Embryonic facial prominence (tissue), 1 donor: ENCODE measurements around the gene NMUR2.

Experiments
- DNase-seq: peaks from one replicate; pipeline ENCODE4 v3.0.0-alpha.2; 2016; ENCODE audit errors: extremely low spot score

NMUR2 gene, protein sequence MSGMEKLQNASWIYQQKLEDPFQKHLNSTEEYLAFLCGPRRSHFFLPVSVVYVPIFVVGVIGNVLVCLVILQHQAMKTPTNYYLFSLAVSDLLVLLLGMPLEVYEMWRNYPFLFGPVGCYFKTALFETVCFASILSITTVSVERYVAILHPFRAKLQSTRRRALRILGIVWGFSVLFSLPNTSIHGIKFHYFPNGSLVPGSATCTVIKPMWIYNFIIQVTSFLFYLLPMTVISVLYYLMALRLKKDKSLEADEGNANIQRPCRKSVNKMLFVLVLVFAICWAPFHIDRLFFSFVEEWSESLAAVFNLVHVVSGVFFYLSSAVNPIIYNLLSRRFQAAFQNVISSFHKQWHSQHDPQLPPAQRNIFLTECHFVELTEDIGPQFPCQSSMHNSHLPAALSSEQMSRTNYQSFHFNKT

GRCh38 chr5:152405145-152405544 is at the start of gene NMUR2:
Gene NMUR2, minus strand, starts transcription at chr5:152405279. Its CDS starts 166 bp downstream, at chr5:152405113.
- DNase-seq, result no peak

DNA sequence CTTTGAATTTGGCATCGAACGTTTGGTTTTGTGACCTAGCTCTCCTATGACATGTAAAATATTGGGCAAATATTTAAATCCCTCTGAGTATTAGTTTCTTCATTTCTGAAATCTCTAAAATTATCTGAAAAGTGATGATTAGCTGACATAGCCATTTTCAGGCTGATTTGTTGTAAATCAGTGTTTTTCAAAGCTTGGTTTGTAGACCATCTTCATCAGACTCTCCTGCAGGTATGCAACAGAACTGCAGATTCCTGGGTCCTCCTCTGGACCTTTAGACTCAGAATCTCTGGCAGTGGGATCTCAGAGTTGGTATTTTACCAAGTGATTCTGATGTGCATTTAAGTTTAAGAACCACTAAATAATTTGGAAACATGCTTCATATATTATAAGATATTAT is 38.9 kb upstream of the NMUR2 start:
- DNase-seq, result no peak

GRCh38 chr5:152439791-152440190 is 34.7 kb upstream of the NMUR2 start:
- no peak for DNase-seq

- no peak for DNase-seq
Measured at GRCh38 chr5:152437866-152438265, 32.8 kb upstream of the NMUR2 start.

- no peak for DNase-seq
Measured at GRCh38 chr5:152427721-152428120, 22.6 kb upstream of the NMUR2 start.

GRCh38 chr5:152425083-152425482 is 20.0 kb upstream of the NMUR2 start:
- DNase-seq, result no peak

DNA sequence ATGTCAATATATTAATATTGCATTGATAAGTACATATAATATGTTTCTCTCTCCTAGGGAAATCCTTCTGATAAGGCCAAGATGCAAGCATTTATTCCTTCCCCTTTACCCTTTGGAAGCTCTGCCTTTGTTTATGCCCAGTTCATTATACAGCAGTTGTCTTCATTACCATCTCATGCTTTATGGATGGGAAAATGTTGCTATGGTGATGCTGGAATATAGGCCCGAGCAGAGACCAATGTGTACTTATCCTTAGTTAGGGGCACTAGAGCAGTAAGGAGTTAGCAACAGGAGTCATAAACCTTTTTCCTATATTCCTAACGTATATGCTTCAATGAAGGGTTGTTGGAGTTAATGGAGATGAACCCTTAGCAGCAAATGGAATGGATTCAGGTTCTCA is 19.4 kb upstream of the NMUR2 start:
- no peak for DNase-seq

DNA sequence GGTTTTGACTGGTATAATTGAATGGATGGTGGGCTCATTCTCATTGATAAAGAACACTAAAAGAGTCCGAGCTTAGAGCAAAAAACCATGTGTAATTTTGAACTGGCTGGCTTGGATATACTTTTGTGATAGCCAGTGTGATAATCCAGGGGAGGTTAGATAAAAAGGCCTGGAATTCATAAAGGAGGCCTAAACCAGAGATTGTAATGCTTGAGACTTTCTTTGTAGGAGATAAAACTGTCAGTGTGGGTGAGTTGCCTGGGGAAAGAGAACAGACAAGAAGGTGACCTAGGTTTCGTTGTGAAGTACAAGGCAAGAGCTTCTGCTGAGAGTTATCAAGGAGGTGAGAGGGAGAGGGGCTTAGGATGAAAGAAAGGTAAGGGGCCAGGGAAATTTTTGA is 17.0 kb upstream of the NMUR2 start:
- DNase-seq, result no peak

DNA sequence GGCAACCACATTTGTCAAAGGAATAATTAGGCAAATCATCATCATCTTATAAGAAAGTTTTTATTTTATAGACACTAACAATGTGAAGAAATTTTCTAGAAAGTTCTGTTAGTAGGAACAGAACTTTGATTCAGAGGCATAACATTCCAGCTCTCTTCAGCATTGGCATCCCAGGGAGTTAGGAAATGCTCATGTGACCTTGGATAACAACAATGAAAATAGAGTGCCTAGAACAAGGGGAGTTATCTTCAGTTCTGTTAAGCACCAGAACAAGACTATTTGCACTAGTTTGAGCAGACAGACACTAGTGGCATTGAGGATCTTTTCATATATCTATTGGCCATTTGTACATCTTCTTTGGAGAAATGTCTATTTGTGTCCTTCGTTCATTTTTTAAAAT is 7.0 kb upstream of the NMUR2 start:
- no peak for DNase-seq

DNA sequence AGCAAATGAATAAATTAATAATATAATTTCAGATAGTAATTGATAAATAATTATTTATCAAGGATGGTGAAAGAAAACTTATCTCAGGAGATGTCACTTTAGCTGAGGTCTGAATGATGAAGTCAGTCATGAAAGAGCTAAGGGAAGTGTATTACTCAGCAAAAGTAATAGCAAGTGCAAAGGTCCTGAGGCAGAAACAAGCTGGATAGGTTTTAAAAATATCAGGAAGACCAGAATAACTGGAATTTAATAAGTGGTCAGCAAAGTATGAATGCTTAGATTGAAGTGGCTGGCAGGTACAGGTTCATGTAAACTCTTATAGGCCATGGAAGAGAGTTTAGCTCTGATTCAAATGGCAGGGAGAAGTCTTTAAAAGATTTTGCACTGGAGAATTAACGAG is 1.0 kb upstream of the NMUR2 start:
- DNase-seq, result no peak

GRCh38 chr5:152404494-152404893 is 585 bp downstream of the NMUR2 start:
- DNase-seq, result no peak

- DNase-seq, result no peak
Measured at GRCh38 chr5:152403046-152403445, 2.0 kb downstream of the NMUR2 start.

GRCh38 chr5:152400846-152401245 is 4.2 kb downstream of the NMUR2 start:
- no peak for DNase-seq

- no peak for DNase-seq
Measured at GRCh38 chr5:152397581-152397980, 7.5 kb downstream of the NMUR2 start.

GRCh38 chr5:152393441-152393840 is 11.6 kb downstream of the NMUR2 start:
- no peak for DNase-seq

GRCh38 chr5:152389208-152389849 is 15.8 kb downstream of the NMUR2 start:
- DNase-seq, result no peak

DNA sequence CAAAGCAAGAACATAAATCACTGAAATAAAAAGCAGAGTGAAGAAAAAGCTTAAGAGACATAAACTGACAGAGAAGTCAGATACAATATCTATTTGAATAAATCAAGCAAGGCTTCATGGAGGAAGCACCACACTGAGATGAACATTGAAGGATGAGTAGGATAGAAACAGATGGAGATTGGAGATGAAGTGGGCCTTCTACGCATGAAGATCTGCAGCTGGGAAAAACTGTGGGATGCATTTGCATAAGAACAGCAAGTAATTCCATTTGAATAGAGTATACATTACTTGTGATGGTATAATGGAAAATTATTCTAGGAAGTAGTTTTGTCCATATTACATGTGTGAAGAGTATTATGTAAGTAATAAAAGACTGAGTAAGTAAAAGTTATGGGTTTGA is 16.5 kb downstream of the NMUR2 start:
- DNase-seq, result no peak

DNA sequence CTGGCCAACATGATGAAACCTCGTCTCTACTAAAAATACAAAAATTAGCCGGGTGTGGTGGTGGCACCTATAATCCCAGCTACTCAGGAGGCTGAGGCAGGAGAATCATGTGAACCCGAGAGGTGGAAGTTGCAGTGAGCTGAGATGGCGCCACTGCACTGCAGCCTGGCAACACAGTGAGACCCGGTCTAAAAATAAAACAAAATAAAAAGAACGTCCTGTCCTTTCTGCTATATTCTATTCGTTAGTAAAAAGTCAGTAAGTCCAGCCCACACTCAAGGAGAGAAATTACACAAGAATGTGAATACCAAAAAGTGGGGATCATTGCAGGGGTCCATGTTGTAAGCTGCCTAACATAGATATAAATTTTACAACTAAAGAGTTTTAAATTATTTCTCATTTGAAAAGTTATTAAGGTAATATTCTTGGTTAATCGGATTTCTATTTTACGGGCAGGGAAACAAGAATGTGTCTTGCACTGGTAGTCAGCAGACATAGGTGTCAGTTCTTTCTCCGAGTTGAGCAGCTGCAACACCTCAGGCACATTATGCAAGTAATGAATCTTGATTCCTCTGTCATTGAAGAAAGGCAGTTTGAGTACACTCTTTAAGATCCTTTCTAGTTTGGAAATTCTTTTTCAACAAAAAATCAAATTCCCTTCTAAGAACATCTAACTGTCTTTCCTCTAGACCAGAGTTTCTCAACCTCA is 24.5 kb downstream of the NMUR2 start:
- no peak for DNase-seq

DNA sequence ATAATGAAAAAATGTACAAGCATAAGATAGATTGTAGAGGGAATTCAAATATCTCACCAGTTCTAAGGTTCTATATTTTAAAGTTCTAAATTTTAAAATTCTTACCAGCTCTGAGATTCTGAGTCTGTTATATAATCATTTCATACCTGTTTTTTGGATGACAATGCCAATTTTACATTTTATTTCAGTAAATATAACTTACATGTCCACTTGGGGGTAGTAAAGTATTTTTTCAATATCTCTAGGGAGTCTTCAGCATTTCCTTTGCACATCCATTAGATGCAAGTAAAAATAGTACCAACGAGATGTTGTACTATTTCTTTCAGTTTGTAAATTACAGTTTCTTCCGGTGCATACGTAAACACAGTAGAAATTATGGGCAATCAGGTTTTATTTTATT is 25.7 kb downstream of the NMUR2 start:
- DNase-seq, result no peak

DNA sequence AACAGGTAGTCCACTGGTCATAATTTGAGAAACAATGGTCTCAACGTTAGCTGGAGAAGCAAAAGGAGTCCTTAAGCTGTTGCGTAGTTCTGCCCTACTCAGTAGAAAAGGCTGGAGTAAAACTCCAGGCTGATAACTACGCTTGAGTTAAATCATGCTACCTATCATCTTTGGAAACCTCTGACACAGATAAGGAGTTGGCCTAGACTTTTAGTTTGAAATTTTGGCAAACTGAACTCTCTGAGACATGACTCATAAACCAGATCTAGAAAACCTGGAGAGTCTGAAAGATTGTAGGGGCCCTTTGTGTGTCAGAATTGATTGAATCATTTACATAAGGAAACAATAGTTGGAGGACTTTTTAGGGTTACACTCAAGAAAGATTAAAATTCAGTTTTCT is 26.3 kb downstream of the NMUR2 start:
- no peak for DNase-seq

DNA sequence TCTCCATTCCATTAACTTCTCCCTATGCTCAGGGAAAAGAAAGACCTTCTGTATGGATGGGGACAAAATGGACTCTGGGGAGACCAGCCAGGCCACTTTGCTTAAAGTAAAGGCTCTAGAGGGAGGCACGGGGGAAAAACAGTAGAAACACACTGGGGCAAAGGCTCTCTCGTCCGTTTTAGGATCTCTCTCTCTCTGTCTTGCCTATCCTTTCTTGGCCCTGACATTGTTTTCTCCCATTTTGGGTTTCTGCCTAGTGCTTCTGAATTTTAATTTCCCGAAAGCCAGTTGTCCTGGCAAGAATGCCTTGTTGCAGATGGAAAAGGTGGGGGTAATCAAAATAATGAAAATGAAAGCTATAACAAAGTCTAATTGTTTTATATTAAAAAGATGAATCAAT is 28.2 kb downstream of the NMUR2 start:
- DNase-seq, result no peak

DNA sequence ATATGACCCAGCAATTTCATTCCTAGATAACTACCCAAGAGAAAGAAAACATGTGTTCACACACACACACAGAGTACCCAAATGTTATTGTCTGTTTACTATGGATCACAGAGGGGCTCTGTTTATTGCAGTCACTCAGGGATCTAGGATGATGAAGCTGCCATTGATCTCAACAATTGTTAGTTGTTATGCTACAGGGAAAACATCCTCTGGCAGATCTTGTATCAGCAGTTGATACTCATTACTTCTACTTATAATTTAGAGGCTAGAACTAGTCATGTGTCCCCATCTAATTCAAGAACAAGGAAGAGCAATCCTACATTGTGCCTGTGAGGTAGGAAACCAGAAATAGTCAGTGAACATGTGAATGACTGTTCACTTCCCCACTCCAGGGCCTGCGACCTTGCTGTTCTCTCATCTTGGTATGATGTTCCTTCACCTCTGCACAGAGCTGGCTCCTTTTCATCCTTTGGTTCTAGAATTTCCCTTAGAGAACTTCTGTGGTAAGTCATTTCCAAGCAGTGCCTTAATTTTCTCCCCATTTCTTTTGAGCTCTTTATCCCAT is 30.3 kb downstream of the NMUR2 start:
- DNase-seq, result no peak

GRCh38 chr5:152372875-152373274 is 32.2 kb downstream of the NMUR2 start:
- DNase-seq, result no peak
